HepG2 (cell line): ENCODE measurements around the gene CNNM1. TPM values are rescaled to one million over a fixed set of nuclear protein-coding genes. Genes with fewer than 3 reads are reported as not detected.
A peak's percentile ranks its signal among the peaks of the same experiment; 100 is the strongest.

ENCODE experiments used
- AFF4 ChIP-seq: sonication (generic); formaldehyde crosslinking; IDR thresholded peaks from 2 replicates; pipeline ENCODE4 v1.4.0; 2020; ENCODE audit warnings: missing genetic modification reagents
- BRCA1 ChIP-seq: sonication (generic); formaldehyde crosslinking; IDR thresholded peaks from 2 replicates; pipeline ENCODE4 v1.4.0; 2020; ENCODE audit warnings: missing genetic modification reagents
- DDIT3 ChIP-seq: sonication (generic); formaldehyde crosslinking; IDR thresholded peaks from 2 replicates; pipeline ENCODE4 v1.4.0; 2020; ENCODE audit warnings: mild to moderate bottlenecking, missing genetic modification reagents
- DR1 ChIP-seq: sonication (generic); formaldehyde crosslinking; IDR thresholded peaks from 2 replicates; pipeline ENCODE4 v1.8.0; 2021; ENCODE audit warnings: mild to moderate bottlenecking, missing genetic modification reagents, inconsistent platforms
- HMGA1 ChIP-seq: sonication (generic); formaldehyde crosslinking; conservative IDR thresholded peaks from 2 replicates; pipeline ENCODE4 v1.4.0; 2020; ENCODE audit warnings: missing genetic modification reagents
- IRX3 ChIP-seq: sonication (generic); formaldehyde crosslinking; IDR thresholded peaks from 2 replicates; pipeline ENCODE4 v1.8.1; 2023; ENCODE audit warnings: mild to moderate bottlenecking, low read depth, missing genetic modification reagents, borderline replicate concordance
- JARID2 ChIP-seq: sonication (generic); formaldehyde crosslinking; IDR thresholded peaks from 2 replicates; pipeline ENCODE4 v1.8.1; 2023; ENCODE audit warnings: missing genetic modification reagents, inconsistent platforms; ENCODE audit not compliant: insufficient replicate concordance
- KLF11 ChIP-seq: IDR thresholded peaks from 2 replicates; pipeline ENCODE4 v1.6.1; 2016; ENCODE audit warnings: missing compliant biosample characterization
- RAD21 ChIP-seq: fragments of 450-650 bp; formaldehyde crosslinking; IDR thresholded peaks from 2 replicates; pipeline ENCODE4 v1.5.0; 2020; ENCODE audit warnings: mild to moderate bottlenecking
- SETDB1 ChIP-seq: sonication (generic); formaldehyde crosslinking; IDR thresholded peaks from 2 replicates; pipeline ENCODE4 v1.5.1; 2020; ENCODE audit warnings: missing genetic modification reagents, mild to moderate bottlenecking, borderline replicate concordance
- SIX4 ChIP-seq: sonication (generic); formaldehyde crosslinking; IDR thresholded peaks from 2 replicates; pipeline ENCODE4 v1.4.0; 2020; ENCODE audit warnings: missing genetic modification reagents
- SMC3 ChIP-seq: IDR thresholded peaks from 2 replicates; pipeline ENCODE4 v1.6.1; 2011; ENCODE audit warnings: low read length, improper control_type of control experiment
- SOX5 ChIP-seq: IDR thresholded peaks from 2 replicates; pipeline ENCODE4 v1.6.1; 2016; ENCODE audit warnings: borderline replicate concordance
- TARDBP ChIP-seq: sonication (generic); formaldehyde crosslinking; IDR thresholded peaks from 2 replicates; pipeline ENCODE4 v1.8.0; 2022; ENCODE audit warnings: mild to moderate bottlenecking, missing genetic modification reagents
- TGIF2 ChIP-seq: IDR thresholded peaks from 2 replicates; pipeline ENCODE4 v1.6.1; 2016; ENCODE audit warnings: control low read depth, missing compliant biosample characterization
- TOE1 ChIP-seq: sonication (generic); formaldehyde crosslinking; IDR thresholded peaks from 2 replicates; pipeline ENCODE4 v1.4.0; 2020; ENCODE audit warnings: mild to moderate bottlenecking, missing genetic modification reagents
- TOPORS ChIP-seq: sonication (generic); formaldehyde crosslinking; IDR thresholded peaks from 2 replicates; pipeline ENCODE4 v1.8.0; 2023; ENCODE audit warnings: mild to moderate bottlenecking, missing genetic modification reagents
- YEATS2 ChIP-seq: sonication (generic); formaldehyde crosslinking; IDR thresholded peaks from 2 replicates; pipeline ENCODE4 v1.4.0; 2020; ENCODE audit warnings: missing genetic modification reagents, borderline replicate concordance
- ZNF280D ChIP-seq: sonication (generic); formaldehyde crosslinking; IDR thresholded peaks from 2 replicates; pipeline ENCODE4 v1.5.1; 2020; ENCODE audit warnings: mild to moderate bottlenecking, missing genetic modification reagents
- ZNF562 ChIP-seq: sonication (generic); formaldehyde crosslinking; IDR thresholded peaks from 2 replicates; pipeline ENCODE4 v1.8.0; 2022; ENCODE audit warnings: missing genetic modification reagents, borderline replicate concordance
- ZNF614 ChIP-seq: IDR thresholded peaks from 2 replicates; pipeline ENCODE4 v1.6.1; 2018; ENCODE audit warnings: missing biosample characterization, missing genetic modification reagents, inconsistent platforms, borderline replicate concordance
- ZNF616 ChIP-seq: sonication (generic); formaldehyde crosslinking; IDR thresholded peaks from 2 replicates; pipeline ENCODE4 v1.5.0; 2020; ENCODE audit warnings: low read depth, mild to moderate bottlenecking, missing genetic modification reagents
- ZNF703 ChIP-seq: sonication (generic); formaldehyde crosslinking; IDR thresholded peaks from 2 replicates; pipeline ENCODE4 v1.5.1; 2020; ENCODE audit warnings: missing genetic modification reagents, mild to moderate bottlenecking, moderate library complexity, borderline replicate concordance
- ZNF747 ChIP-seq: sonication (generic); formaldehyde crosslinking; IDR thresholded peaks from 2 replicates; pipeline ENCODE4 v1.8.1; 2023; ENCODE audit warnings: missing genetic modification reagents, mild to moderate bottlenecking, borderline replicate concordance
- ZNF749 ChIP-seq: sonication (generic); formaldehyde crosslinking; IDR thresholded peaks from 2 replicates; pipeline ENCODE4 v1.8.0; 2022; ENCODE audit warnings: mild to moderate bottlenecking, missing genetic modification reagents, moderate library complexity, borderline replicate concordance
- polyA plus RNA-seq, 8 experiments: library from polyadenylated mRNA; depleted of rRNA in 3 of 8; stranded (reverse) in 7 of 8; unstranded in 1 of 8; fragments of >200 nt; fragmentation: Illumina TruSeq in 4 of 8; extraction: Trizol in 4 of 8; gene quantifications; 2 replicates each; pipeline versions ENCODE4 v1.2.1 to v1.2.3, GENCODE V29; 2011 to 2016; ENCODE audit warnings: low read depth in 4 of 8, missing spikeins in 1 of 8, mixed read lengths in 1 of 8; ENCODE audit not compliant: insufficient read depth in 1 of 8
- total RNA-seq, 5 experiments: library from RNA; depleted of rRNA; stranded (reverse); fragments of >200 nt; fragmentation: Illumina TruSeq; extraction: Trizol; gene quantifications; 2 replicates each; pipeline ENCODE4 v1.2.3, GENCODE V29; 2016; ENCODE audit warnings: low read depth in 1 of 5

CNNM1 gene
- total and polyA plus RNA-seq, 2 of the 13 experiments (the other 11 are each of a cell fraction or from before 2014, with no cell fraction given) = 4.3 to 9.6 TPM

GRCh38 chr10:99389729-99390480, 60.7 kb downstream of the CNNM1 start (continued):
- TF ChIP-seq AFF4 (no peak), RAD21 (CRISPR knock-in tag) (no peak), TOPORS (CRISPR knock-in tag) (no peak), ZNF616 (no peak), DR1 (CRISPR knock-in tag) (no peak), ZNF703 (CRISPR knock-in tag) (no peak), ZNF614 (CRISPR knock-in tag) (no peak), ZNF562 (CRISPR knock-in tag) (no peak), TOE1 (CRISPR knock-in tag) (no peak), TARDBP (CRISPR knock-in tag) (no peak), DDIT3 (CRISPR knock-in tag) (no peak), ZNF749 (CRISPR knock-in tag) (no peak), BRCA1 (CRISPR knock-in tag) (no peak), KLF11 (no peak), IRX3 (CRISPR knock-in tag) (no peak), YEATS2 (CRISPR knock-in tag) (no peak), SOX5 (CRISPR knock-in tag) (peak; percentile 95), TGIF2 (CRISPR knock-in tag) (no peak), JARID2 (no peak), SIX4 (CRISPR knock-in tag) (no peak; the same call in 1 of the 2 replicates), ZNF280D (CRISPR knock-in tag) (no peak), SMC3 (no peak), SETDB1 (CRISPR knock-in tag) (no peak), ZNF747 (no peak), HMGA1 (CRISPR knock-in tag) (no peak)
